SK-N-SH (cell line): Measurements from ENCODE around the gene FLRT3. TPM values are rescaled to one million over a fixed set of nuclear protein-coding genes. Genes with fewer than 3 reads are reported as not detected.

Source experiments
- CTCF ChIA-PET: fragments of 300-600, 350-600 bp; formaldehyde crosslinking; extraction: SDS; loops from one replicate; lab custom pipeline; 2021; lab: Yijun Ruan, JAX
- POLR2A ChIA-PET: fragments of 350-600 bp; sonication (Branson Sonifier 250); formaldehyde crosslinking; extraction: SDS; loops from one replicate; lab custom pipeline; 2020; ENCODE audit warnings: antibody characterized with exemption, inconsistent platforms; lab: Yijun Ruan, JAX
- DNase-seq: peaks from one replicate; pipeline ENCODE4 v3.0.0; 2012
- H2AFZ ChIP-seq: fragments of 200-600 bp; sonication (generic); 2 replicates; pipeline ENCODE4 v1.8.1; 2016; ENCODE audit warnings: antibody characterized with exemption, mild to moderate bottlenecking, low read depth
- H3F3A ChIP-seq: fragments of 200-600 bp; sonication (generic); replicated peaks from 2 replicates; pipeline ENCODE3; 2016; ENCODE audit warnings: antibody characterized with exemption, mild to moderate bottlenecking; ENCODE audit not compliant: insufficient read depth
- H3K27ac ChIP-seq, 2 experiments: fragments of 200-500 bp in 1 of 2; fragments of 200-600 bp in 1 of 2; sonication (Bioruptor generic) in 1 of 2; sonication (generic), shearing (Covaris generic) in 1 of 2; 2 replicates each; pipeline versions ENCODE4 v1.5.1 to v1.6.1; 2014 to 2016; ENCODE audit warnings: low read depth in 2 of 2, inconsistent platforms in 1 of 2, low read length in 1 of 2, mild to moderate bottlenecking in 1 of 2, mixed read lengths in 1 of 2
- H3K27me3 ChIP-seq: fragments of 200-600 bp; sonication (generic), shearing (Covaris generic); 2 replicates; pipeline ENCODE4 v1.6.1; 2016; ENCODE audit warnings: mixed run types; ENCODE audit not compliant: insufficient read depth
- H3K36me3 ChIP-seq, 2 experiments: fragments of 200-500 bp in 1 of 2; fragments of 200-600 bp in 1 of 2; sonication (Bioruptor generic) in 1 of 2; sonication (generic) in 1 of 2; replicated peaks in 1 of 2; 2 replicates each; pipeline versions ENCODE3 to v1.5.1; 2014 to 2016; ENCODE audit warnings: low read length in 1 of 2, mild to moderate bottlenecking in 1 of 2; ENCODE audit not compliant: insufficient read depth in 2 of 2, control insufficient read depth in 1 of 2
- H3K4me1 ChIP-seq, 2 experiments: fragments of 200-500 bp in 1 of 2; fragments of 200-600 bp in 1 of 2; sonication (Bioruptor generic) in 1 of 2; sonication (generic), shearing (Covaris generic) in 1 of 2; 2 replicates each; pipeline versions ENCODE4 v1.5.1 to v1.6.1; 2014 to 2016; ENCODE audit warnings: low read depth in 1 of 2, low read length in 1 of 2, mixed run types in 1 of 2; ENCODE audit not compliant: insufficient read depth in 2 of 2, control insufficient read depth in 1 of 2
- H3K4me2 ChIP-seq: fragments of 200-600 bp; sonication (generic), shearing (Covaris generic); 2 replicates; pipeline ENCODE4 v1.6.1; 2017; ENCODE audit warnings: mixed run types
- H3K4me3 ChIP-seq, 2 experiments: fragments of 200-500 bp in 1 of 2; fragments of 200-600 bp in 1 of 2; sonication (Bioruptor generic) in 1 of 2; sonication (generic), shearing (Covaris generic) in 1 of 2; 2 replicates each; pipeline versions ENCODE4 v1.5.1 to v1.8.1; 2014 to 2016; ENCODE audit warnings: low read depth in 2 of 2, inconsistent platforms in 1 of 2, low read length in 1 of 2, mild to moderate bottlenecking in 1 of 2, mixed read lengths in 1 of 2, moderate library complexity in 1 of 2
- H3K79me2 ChIP-seq: fragments of 200-600 bp; sonication (generic); 2 replicates; pipeline ENCODE4 v1.8.1; 2017; ENCODE audit warnings: mild to moderate bottlenecking; ENCODE audit not compliant: insufficient read depth
- H3K9ac ChIP-seq: fragments of 200-600 bp; sonication (generic); 2 replicates; pipeline ENCODE4 v1.6.1; 2017; ENCODE audit warnings: mixed run types
- H3K9me2 ChIP-seq: fragments of 200-600 bp; sonication (generic); 2 replicates; pipeline ENCODE4 v1.6.1; 2017; ENCODE audit warnings: mixed run types
- H3K9me3 ChIP-seq: fragments of 200-600 bp; sonication (generic); 2 replicates; pipeline ENCODE4 v1.6.1; 2017; ENCODE audit warnings: mixed run types, mild to moderate bottlenecking, moderate library complexity
- H4K20me1 ChIP-seq: fragments of 200-600 bp; sonication (generic); 2 replicates; pipeline ENCODE4 v1.6.1; 2017; ENCODE audit warnings: mild to moderate bottlenecking, mixed run types; ENCODE audit not compliant: insufficient read depth
- EP300 ChIP-seq, 2 experiments: IDR thresholded peaks; 2 replicates each; pipeline versions ENCODE4 v1.4.0 to v1.6.1; 2012; ENCODE audit warnings: borderline replicate concordance in 1 of 2, low read depth in 1 of 2, low read length in 1 of 2
- FOXM1 ChIP-seq: IDR thresholded peaks from 2 replicates; pipeline ENCODE4 v1.4.0; 2012; ENCODE audit warnings: low read depth, mild to moderate bottlenecking
- MXI1 ChIP-seq: IDR thresholded peaks from 2 replicates; pipeline ENCODE4 v1.6.1; 2012; ENCODE audit warnings: mild to moderate bottlenecking, low read depth, low read length, improper control_type of control experiment
- POLR2AphosphoS5 ChIP-seq: IDR thresholded peaks from 2 replicates; pipeline ENCODE4 v1.6.1; 2012; ENCODE audit warnings: low read depth, low read length
- TAF1 ChIP-seq: IDR thresholded peaks from 2 replicates; pipeline ENCODE4 v1.6.1; 2012; ENCODE audit warnings: low read depth, mild to moderate bottlenecking, low read length, moderate library complexity, borderline replicate concordance
- TCF12 ChIP-seq: IDR thresholded peaks from 2 replicates; pipeline ENCODE4 v1.4.0; 2012
- YY1 ChIP-seq: IDR thresholded peaks from 2 replicates; pipeline ENCODE4 v1.4.0; 2012; ENCODE audit warnings: low read depth, mild to moderate bottlenecking
- WGBS: methylation state at CpG from one replicate; pipeline ENCODE4 v1.1.6; 2017; ENCODE audit warnings: low lambda C conversion rate; 5-methylcytosine and 5-hydroxymethylcytosine counted together
- polyA plus RNA-seq, 3 experiments: library from polyadenylated mRNA; depleted of rRNA; stranded (reverse); fragments of >200 nt; gene quantifications; 2 replicates each; pipeline ENCODE4 v1.2.3, GENCODE V29; 2012
- TF ChIP-seq, protein P1 (sequence below): fragments of 150-350 bp; IDR thresholded peaks from 2 replicates; pipeline ENCODE4 v1.6.1; 2017; ENCODE audit warnings: antibody characterized with exemption, low read length, low read depth, borderline replicate concordance
- TF ChIP-seq, protein P2 (sequence below): fragments of 150-350 bp; IDR thresholded peaks from 2 replicates; pipeline ENCODE4 v1.6.1; 2016; ENCODE audit warnings: mild to moderate bottlenecking, low read depth, low read length
- TF ChIP-seq, protein P3 (sequence below): IDR thresholded peaks from 2 replicates; pipeline ENCODE4 v1.4.0; 2012; ENCODE audit warnings: low read depth, borderline replicate concordance
- TF ChIP-seq, protein P4 (sequence below): fragments of 200-600 bp; sonication (generic); IDR thresholded peaks from 2 replicates; pipeline ENCODE4 v1.6.1; 2017; ENCODE audit warnings: antibody characterized with exemption, mild to moderate bottlenecking, moderate library complexity

The FLRT3 gene
- polyA plus RNA-seq, 1 of the 3 experiments (the other 2 are of a cell fraction), result 1.8 TPM

DNA sequence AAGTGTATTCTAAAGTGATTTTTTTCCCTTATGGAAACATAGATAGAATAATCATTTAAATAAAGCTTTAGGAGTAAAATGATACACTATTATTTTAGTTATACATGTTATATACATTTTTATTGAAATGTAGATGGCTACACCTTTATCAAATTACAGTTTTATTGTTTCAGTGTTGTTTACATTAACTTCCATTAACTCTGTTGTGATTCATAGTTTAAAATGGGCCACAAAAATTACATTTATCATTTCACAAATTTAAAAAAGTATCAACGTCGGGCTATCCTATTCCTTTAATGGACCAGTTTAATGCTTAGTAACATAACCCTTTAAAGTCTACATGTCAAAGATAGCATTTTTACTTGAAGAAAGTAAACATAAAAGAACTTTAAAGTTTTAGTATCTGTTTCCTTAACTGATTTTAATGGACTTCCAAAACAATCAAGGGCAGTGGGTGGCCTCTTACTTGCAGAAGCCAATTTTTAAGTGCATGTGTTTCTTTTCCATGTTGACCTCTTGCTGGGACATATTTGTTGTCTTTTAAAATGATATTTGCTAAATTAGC lies 47.8 kb upstream of the FLRT3 start:
- CTCF ChIA-PET, result interaction anchor here (0.6 to 1.2 kb wide), 2 partner anchors 16 to 324 kb away, joined by 3 read pairs; no protein-coding TSS in a partner anchor
- Histone ChIP-seq H3K36me3 (no peaks in the 10 kb centered on the region), H3K79me2 (no peaks in the 10 kb centered on the region)

More for the DNA sequence above, 47.8 kb upstream of the FLRT3 start:
- Histone ChIP-seq H3K9ac (no peak overlapping the region), H3K27me3 (no peaks in the 10 kb centered on the region), H4K20me1 (no peaks in the 10 kb centered on the region), H3K4me3 (no peak overlapping the region), H3K4me1 (no peaks in the 10 kb centered on the region), H3K27ac (no peak overlapping the region), H3K4me2 (no peak overlapping the region), H3K9me3 (no peaks in the 10 kb centered on the region), H3F3A (no peaks in the 10 kb centered on the region), H3K9me2 (no peaks in the 10 kb centered on the region), H2AFZ (no peak overlapping the region)
- TF ChIP-seq, protein P1, sequence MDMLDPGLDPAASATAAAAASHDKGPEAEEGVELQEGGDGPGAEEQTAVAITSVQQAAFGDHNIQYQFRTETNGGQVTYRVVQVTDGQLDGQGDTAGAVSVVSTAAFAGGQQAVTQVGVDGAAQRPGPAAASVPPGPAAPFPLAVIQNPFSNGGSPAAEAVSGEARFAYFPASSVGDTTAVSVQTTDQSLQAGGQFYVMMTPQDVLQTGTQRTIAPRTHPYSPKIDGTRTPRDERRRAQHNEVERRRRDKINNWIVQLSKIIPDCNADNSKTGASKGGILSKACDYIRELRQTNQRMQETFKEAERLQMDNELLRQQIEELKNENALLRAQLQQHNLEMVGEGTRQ, result no peak
- no peak for TF ChIP-seq POLR2AphosphoS5
- TF ChIP-seq, protein P2, sequence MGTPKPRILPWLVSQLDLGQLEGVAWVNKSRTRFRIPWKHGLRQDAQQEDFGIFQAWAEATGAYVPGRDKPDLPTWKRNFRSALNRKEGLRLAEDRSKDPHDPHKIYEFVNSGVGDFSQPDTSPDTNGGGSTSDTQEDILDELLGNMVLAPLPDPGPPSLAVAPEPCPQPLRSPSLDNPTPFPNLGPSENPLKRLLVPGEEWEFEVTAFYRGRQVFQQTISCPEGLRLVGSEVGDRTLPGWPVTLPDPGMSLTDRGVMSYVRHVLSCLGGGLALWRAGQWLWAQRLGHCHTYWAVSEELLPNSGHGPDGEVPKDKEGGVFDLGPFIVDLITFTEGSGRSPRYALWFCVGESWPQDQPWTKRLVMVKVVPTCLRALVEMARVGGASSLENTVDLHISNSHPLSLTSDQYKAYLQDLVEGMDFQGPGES, result no peak
- TF ChIP-seq, protein P3, sequence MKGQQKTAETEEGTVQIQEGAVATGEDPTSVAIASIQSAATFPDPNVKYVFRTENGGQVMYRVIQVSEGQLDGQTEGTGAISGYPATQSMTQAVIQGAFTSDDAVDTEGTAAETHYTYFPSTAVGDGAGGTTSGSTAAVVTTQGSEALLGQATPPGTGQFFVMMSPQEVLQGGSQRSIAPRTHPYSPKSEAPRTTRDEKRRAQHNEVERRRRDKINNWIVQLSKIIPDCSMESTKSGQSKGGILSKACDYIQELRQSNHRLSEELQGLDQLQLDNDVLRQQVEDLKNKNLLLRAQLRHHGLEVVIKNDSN, result no peak
- TF ChIP-seq MXI1, result no peak
- no peak for TF ChIP-seq TAF1
- no peak for TF ChIP-seq FOXM1
- TF ChIP-seq TCF12, result no peak
- TF ChIP-seq YY1, result no peak
- TF ChIP-seq, protein P4, sequence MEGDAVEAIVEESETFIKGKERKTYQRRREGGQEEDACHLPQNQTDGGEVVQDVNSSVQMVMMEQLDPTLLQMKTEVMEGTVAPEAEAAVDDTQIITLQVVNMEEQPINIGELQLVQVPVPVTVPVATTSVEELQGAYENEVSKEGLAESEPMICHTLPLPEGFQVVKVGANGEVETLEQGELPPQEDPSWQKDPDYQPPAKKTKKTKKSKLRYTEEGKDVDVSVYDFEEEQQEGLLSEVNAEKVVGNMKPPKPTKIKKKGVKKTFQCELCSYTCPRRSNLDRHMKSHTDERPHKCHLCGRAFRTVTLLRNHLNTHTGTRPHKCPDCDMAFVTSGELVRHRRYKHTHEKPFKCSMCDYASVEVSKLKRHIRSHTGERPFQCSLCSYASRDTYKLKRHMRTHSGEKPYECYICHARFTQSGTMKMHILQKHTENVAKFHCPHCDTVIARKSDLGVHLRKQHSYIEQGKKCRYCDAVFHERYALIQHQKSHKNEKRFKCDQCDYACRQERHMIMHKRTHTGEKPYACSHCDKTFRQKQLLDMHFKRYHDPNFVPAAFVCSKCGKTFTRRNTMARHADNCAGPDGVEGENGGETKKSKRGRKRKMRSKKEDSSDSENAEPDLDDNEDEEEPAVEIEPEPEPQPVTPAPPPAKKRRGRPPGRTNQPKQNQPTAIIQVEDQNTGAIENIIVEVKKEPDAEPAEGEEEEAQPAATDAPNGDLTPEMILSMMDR, result no peak
- TF ChIP-seq EP300 (IDR thresholded peaks at IDR 0.05; ENCODE audit: borderline replicate concordance in 1 of 2, low read depth in 1 of 2, low read length in 1 of 2), result no peak
- no peak for DNase-seq
- 79% methylated on average over 2 of the region's 2 CpGs for WGBS
- POLR2A ChIA-PET, result no interaction called here
